ENCODE measurements around the gene IFT74.

IFT74 gene

GRCh38 chr9:27054841-27055240 is 98.6 kb downstream of the IFT74 start (continued):
- TF ChIP-seq ZNF362 (tag by site-specific recombination; IDR thresholded peaks at IDR 0.05) (no peak), ZNF645 (tag by site-specific recombination; IDR thresholded peaks at IDR 0.05) (no peak)

DNA sequence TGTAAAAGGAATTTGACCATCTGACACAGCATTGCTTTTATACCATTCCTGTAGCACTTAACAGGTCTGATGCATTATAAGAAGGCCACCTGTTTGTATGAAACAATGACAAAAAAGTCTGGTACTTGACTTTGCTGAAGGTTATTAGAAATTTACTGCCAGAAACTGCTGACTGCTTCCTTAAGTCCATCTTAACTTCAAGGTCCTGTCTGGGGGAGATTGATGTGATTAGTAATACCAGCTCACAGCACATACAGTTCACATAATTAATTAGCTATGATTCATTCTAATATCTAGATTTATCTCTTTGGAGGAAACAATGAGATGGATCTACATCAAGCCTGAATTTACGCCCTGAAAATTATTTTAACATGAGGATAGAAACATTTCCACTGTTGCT is 103.2 kb downstream of the IFT74 start:
- TF ChIP-seq SALL2 (tag by site-specific recombination; IDR thresholded peaks at IDR 0.05; ENCODE audit: borderline replicate concordance) (no peak), ZNF423 (tag by site-specific recombination; IDR thresholded peaks at IDR 0.05) (no peak), ZBTB10 (tag by site-specific recombination; IDR thresholded peaks at IDR 0.05) (no peak), ZBTB7A (tag by site-specific recombination; IDR thresholded peaks at IDR 0.05; ENCODE audit: low read depth) (no peak), ZSCAN23 (tag by site-specific recombination; IDR thresholded peaks at IDR 0.05) (no peak)
- H3K4me3 ChIP-seq (ENCODE audit: low read depth, low read length): no peak overlapping the region
- no peak overlapping the region for H3K27ac ChIP-seq (ENCODE audit: extremely low read depth, low read depth, low read length)
- no peaks in the 10 kb centered on the region for H3K9me3 ChIP-seq (ENCODE audit: control insufficient read depth, insufficient read depth, low read depth, low read length)
- H3K36me3 ChIP-seq (ENCODE audit: control insufficient read depth in 2 of 2, insufficient read depth in 1 of 2, low read length in 2 of 2): peaks cover 0 to 4% of the 10 kb centered on the region in 2 experiments; a peak in 1 of 3 replicates
- POLR2A ChIA-PET: interaction anchor here (1.5 kb wide), 1 partner anchor 10 kb away, joined by 3 read pairs; no protein-coding TSS in a partner anchor
- CTCF ChIA-PET: interaction anchor here (0.7 kb wide), 1 partner anchor 144 kb away, joined by 3 read pairs; no protein-coding TSS in a partner anchor
- H3K4me1 ChIP-seq (ENCODE audit: control insufficient read depth, insufficient read depth, low read length): no peaks in the 10 kb centered on the region

DNA sequence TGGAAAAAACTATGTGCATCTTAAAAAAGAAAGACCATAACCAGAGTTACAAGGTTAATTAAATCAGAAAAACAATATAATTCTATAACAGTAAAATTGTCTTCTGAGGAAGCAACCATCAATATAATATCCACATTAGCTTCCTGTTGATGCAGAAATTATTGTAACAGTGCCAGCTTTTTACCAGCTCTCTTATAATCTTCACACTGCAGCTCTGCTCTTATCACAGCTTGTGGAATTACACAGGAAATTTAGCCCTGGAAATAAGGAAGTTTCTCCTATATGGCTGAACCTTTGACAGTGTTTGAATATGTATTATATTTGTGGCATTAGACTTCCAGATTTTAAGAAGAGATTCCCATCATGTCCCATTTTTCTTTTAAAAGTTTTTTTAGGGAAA is 103.7 kb downstream of the IFT74 start:
- Histone ChIP-seq H3K36me3 (ENCODE audit: control insufficient read depth in 2 of 2, insufficient read depth in 1 of 2, low read length in 2 of 2) (peaks cover 0 to 4% of the 10 kb centered on the region in 2 experiments; a peak in 1 of 3 replicates), H3K4me1 (ENCODE audit: control insufficient read depth, insufficient read depth, low read length) (peaks cover 3% of the 10 kb centered on the region), H3K9me3 (ENCODE audit: control insufficient read depth, insufficient read depth, low read depth, low read length) (no peaks in the 10 kb centered on the region), H3K4me3 (ENCODE audit: low read depth, low read length) (no peak overlapping the region), H3K27ac (ENCODE audit: extremely low read depth, low read depth, low read length) (no peak overlapping the region)
- CTCF ChIA-PET: interaction anchor here (0.6 to 1.0 kb wide), 3 partner anchors 16 to 203 kb away, joined by 3 read pairs; no protein-coding TSS in a partner anchor
- POLR2A ChIA-PET: interaction anchor here (1.5 kb wide), 1 partner anchor 10 kb away, joined by 3 read pairs; no protein-coding TSS in a partner anchor
- TF ChIP-seq HOXD13 (CRISPR knock-in tag; IDR thresholded peaks at IDR 0.05; ENCODE audit: borderline replicate concordance) (no peak), ZNF660 (tag by site-specific recombination; IDR thresholded peaks at IDR 0.05) (no peak), ZNF302 (tag by site-specific recombination; IDR thresholded peaks at IDR 0.05; ENCODE audit: low read depth) (no peak), ZNF362 (tag by site-specific recombination; IDR thresholded peaks at IDR 0.05) (no peak), ZNF621 (tag by site-specific recombination; IDR thresholded peaks at IDR 0.05) (no peak), KLF8 (tag by site-specific recombination; IDR thresholded peaks at IDR 0.05) (no peak), ZNF155 (tag by site-specific recombination; IDR thresholded peaks at IDR 0.05) (no peak), ZNF549 (tag by site-specific recombination; IDR thresholded peaks at IDR 0.05) (no peak), ZNF140 (tag by site-specific recombination; IDR thresholded peaks at IDR 0.05) (no peak), BCL11A (tag by site-specific recombination; IDR thresholded peaks at IDR 0.05; ENCODE audit: low read depth) (no peak), ZBTB44 (tag by site-specific recombination; IDR thresholded peaks at IDR 0.05) (no peak), ZNF239 (tag by site-specific recombination; IDR thresholded peaks at IDR 0.05) (no peak), ZNF645 (tag by site-specific recombination; IDR thresholded peaks at IDR 0.05) (no peak), ZNF558 (tag by site-specific recombination; IDR thresholded peaks at IDR 0.05) (no peak), ZNF544 (tag by site-specific recombination; IDR thresholded peaks at IDR 0.05) (no peak), ZNF10 (tag by site-specific recombination; IDR thresholded peaks at IDR 0.05) (no peak)
- TF ChIP-seq, protein P1, sequence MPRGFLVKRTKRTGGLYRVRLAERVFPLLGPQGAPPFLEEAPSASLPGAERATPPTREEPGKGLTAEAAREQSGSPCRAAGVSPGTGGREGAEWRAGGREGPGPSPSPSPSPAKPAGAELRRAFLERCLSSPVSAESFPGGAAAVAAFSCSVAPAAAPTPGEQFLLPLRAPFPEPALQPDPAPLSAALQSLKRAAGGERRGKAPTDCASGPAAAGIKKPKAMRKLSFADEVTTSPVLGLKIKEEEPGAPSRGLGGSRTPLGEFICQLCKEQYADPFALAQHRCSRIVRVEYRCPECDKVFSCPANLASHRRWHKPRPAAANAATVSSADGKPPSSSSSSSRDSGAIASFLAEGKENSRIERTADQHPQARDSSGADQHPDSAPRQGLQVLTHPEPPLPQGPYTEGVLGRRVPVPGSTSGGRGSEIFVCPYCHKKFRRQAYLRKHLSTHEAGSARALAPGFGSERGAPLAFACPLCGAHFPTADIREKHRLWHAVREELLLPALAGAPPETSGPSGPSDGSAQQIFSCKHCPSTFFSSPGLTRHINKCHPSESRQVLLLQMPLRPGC (tag by site-specific recombination; IDR thresholded peaks at IDR 0.05): no peak

Data from HEK293 (cell line).